ENCODE results near the gene ZNF346. TPM values are rescaled to one million over a fixed set of nuclear protein-coding genes. Genes with fewer than 3 reads are reported as not detected.

ZNF346 gene
- total RNA-seq, 1 donor from 2014 or later: 26.3 TPM

- no peaks in the 10 kb centered on the region for H3K4me1 Mint-ChIP-seq (ENCODE audit: unreplicated experiment)
- no peak overlapping the region for H3K4me3 Mint-ChIP-seq (ENCODE audit: unreplicated experiment)
- no peak overlapping the region for H3K27ac Mint-ChIP-seq (ENCODE audit: unreplicated experiment)
- no peak for DNase-seq (ENCODE audit: low spot score)
- peaks cover 6% of the 10 kb centered on the region for H3K27me3 Mint-ChIP-seq (ENCODE audit: unreplicated experiment)
- TF ChIP-seq, protein P1, sequence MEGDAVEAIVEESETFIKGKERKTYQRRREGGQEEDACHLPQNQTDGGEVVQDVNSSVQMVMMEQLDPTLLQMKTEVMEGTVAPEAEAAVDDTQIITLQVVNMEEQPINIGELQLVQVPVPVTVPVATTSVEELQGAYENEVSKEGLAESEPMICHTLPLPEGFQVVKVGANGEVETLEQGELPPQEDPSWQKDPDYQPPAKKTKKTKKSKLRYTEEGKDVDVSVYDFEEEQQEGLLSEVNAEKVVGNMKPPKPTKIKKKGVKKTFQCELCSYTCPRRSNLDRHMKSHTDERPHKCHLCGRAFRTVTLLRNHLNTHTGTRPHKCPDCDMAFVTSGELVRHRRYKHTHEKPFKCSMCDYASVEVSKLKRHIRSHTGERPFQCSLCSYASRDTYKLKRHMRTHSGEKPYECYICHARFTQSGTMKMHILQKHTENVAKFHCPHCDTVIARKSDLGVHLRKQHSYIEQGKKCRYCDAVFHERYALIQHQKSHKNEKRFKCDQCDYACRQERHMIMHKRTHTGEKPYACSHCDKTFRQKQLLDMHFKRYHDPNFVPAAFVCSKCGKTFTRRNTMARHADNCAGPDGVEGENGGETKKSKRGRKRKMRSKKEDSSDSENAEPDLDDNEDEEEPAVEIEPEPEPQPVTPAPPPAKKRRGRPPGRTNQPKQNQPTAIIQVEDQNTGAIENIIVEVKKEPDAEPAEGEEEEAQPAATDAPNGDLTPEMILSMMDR (IDR thresholded peaks at IDR 0.05; ENCODE audit: unreplicated experiment): no peak
- H3K36me3 Mint-ChIP-seq (ENCODE audit: low read depth, unreplicated experiment): peaks cover 5% of the 10 kb centered on the region
- no peaks in the 10 kb centered on the region for H3K9me3 Mint-ChIP-seq (ENCODE audit: unreplicated experiment)
Measured at GRCh38 chr5:177105691-177106476, 83.4 kb downstream of the ZNF346 start.

DNA sequence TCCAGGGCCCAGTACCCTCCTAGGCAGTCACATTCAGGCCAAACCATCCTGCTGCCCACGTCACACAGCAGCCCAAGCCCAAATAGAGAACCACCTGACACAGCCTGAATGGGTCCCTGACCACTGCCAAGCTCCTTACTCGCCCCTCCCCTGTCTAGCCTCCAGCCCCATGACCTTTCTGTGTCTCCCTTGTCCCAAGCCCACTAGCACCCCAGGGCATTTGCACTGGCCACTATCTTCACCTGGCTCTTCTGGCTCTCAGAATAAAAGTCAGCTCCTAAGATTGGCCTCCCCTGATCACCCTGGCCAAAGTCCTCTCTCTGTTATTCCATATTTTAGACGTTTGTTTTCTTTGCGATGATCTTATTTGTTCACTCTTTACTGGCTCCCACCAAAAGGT lies 84.7 kb downstream of the ZNF346 start:
- Mint-ChIP-seq H3K36me3 (ENCODE audit: low read depth, unreplicated experiment) (peaks cover 5% of the 10 kb centered on the region), H3K27me3 (ENCODE audit: unreplicated experiment) (peaks cover 6% of the 10 kb centered on the region), H3K4me3 (ENCODE audit: unreplicated experiment) (no peak overlapping the region), H3K9me3 (ENCODE audit: unreplicated experiment) (no peaks in the 10 kb centered on the region), H3K4me1 (ENCODE audit: unreplicated experiment) (no peaks in the 10 kb centered on the region), H3K27ac (ENCODE audit: unreplicated experiment) (no peak overlapping the region)
- no peak for DNase-seq (ENCODE audit: low spot score)
- TF ChIP-seq, protein P1 (IDR thresholded peaks at IDR 0.05; ENCODE audit: unreplicated experiment): no peak

DNA sequence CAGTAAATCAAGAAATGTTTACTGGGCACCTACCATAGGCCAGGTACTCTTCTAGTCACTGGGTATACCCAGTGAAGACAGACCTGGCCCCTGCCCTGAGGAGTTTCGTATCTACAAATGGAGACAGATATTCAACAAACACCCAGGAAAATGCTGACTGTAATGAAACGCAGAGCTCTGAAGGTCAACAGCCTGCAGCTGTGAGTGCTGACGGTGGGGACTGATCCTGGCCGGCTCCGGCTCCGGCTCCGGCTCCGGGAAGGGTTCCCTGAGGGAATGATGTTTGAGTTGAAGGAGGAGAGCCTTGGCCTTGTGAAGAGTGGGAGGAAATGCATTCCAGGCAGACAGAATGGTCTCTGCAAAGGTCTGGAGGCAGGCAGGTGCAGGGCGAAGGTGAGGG lies 87.3 kb downstream of the ZNF346 start:
- Mint-ChIP-seq H3K4me3 (ENCODE audit: unreplicated experiment) (no peak overlapping the region), H3K27ac (ENCODE audit: unreplicated experiment) (no peak overlapping the region), H3K27me3 (ENCODE audit: unreplicated experiment) (peaks cover 8% of the 10 kb centered on the region), H3K4me1 (ENCODE audit: unreplicated experiment) (peaks cover 2% of the 10 kb centered on the region), H3K9me3 (ENCODE audit: unreplicated experiment) (no peaks in the 10 kb centered on the region), H3K36me3 (ENCODE audit: low read depth, unreplicated experiment) (peaks cover 5% of the 10 kb centered on the region)
- TF ChIP-seq, protein P1 (IDR thresholded peaks at IDR 0.05; ENCODE audit: unreplicated experiment): no peak
- no peak for DNase-seq (ENCODE audit: low spot score)

GRCh38 chr5:177111720-177112394 lies 89.4 kb downstream of the ZNF346 start:
- Mint-ChIP-seq H3K4me3 (ENCODE audit: unreplicated experiment) (no peak overlapping the region), H3K36me3 (ENCODE audit: low read depth, unreplicated experiment) (peaks cover 5% of the 10 kb centered on the region), H3K4me1 (ENCODE audit: unreplicated experiment) (peaks cover 11% of the 10 kb centered on the region), H3K27me3 (ENCODE audit: unreplicated experiment) (peaks cover 8% of the 10 kb centered on the region), H3K9me3 (ENCODE audit: unreplicated experiment) (no peaks in the 10 kb centered on the region), H3K27ac (ENCODE audit: unreplicated experiment) (no peak overlapping the region)
- DNase-seq (ENCODE audit: low spot score): peak; percentile 83
- TF ChIP-seq, protein P1 (IDR thresholded peaks at IDR 0.05; ENCODE audit: unreplicated experiment): peak; percentile 91

All from endothelial cell (in vitro differentiated cells).